GM18909 (cell line): ENCODE results near the gene PDF.
"Not testable (repeated sequence)": the region's sequence is repeated elsewhere in the genome, so short reads cannot be mapped to it uniquely, and the experiment has no call there.

Experiments
- ATAC-seq: cut with Tn5 transposase; IDR thresholded peaks from one replicate; pipeline ENCODE4 v1.9.1; 2021; ENCODE audit warnings: mild to moderate bottlenecking; ENCODE audit not compliant: unreplicated experiment, poor library complexity

Gene PDF

GRCh38 chr16:69318911-69319289 lies 11.5 kb downstream of the PDF start:
- ATAC-seq: no peak

- ATAC-seq: no peak
Observed at GRCh38 chr16:69318177-69318910, 12.0 kb downstream of the PDF start.

- no peak for ATAC-seq
Observed at GRCh38 chr16:69316595-69317034, 13.8 kb downstream of the PDF start.

GRCh38 chr16:69315486-69316311 lies 14.7 kb downstream of the PDF start:
- no peak for ATAC-seq

- no peak for ATAC-seq
Observed at GRCh38 chr16:69314534-69314933, 15.9 kb downstream of the PDF start.

- ATAC-seq: no peak
Observed at GRCh38 chr16:69313469-69313868, 16.9 kb downstream of the PDF start.

GRCh38 chr16:69311533-69312387 lies 18.6 kb downstream of the PDF start:
- ATAC-seq: peak; percentile 52

GRCh38 chr16:69310653-69311532 lies 19.5 kb downstream of the PDF start, which contains the start of gene VPS4A:
Gene VPS4A (plus strand): TSS chr16:69311350. CDS start chr16:69311512, 162 bp downstream.
- ATAC-seq: peak; percentile 95

- ATAC-seq: no peak
Observed at GRCh38 chr16:69309316-69309715, 21.1 kb downstream of the PDF start.

- ATAC-seq: no peak
Observed at GRCh38 chr16:69307856-69308255, 22.5 kb downstream of the PDF start.

- no peak for ATAC-seq
Observed at GRCh38 chr16:69307091-69307490, 23.3 kb downstream of the PDF start.

- no peak for ATAC-seq
Observed at GRCh38 chr16:69306031-69306430, 24.4 kb downstream of the PDF start.

- no peak for ATAC-seq
Observed at GRCh38 chr16:69302301-69302700, 28.1 kb downstream of the PDF start.

- no peak for ATAC-seq
Observed at GRCh38 chr16:69301861-69302260, 28.5 kb downstream of the PDF start.

GRCh38 chr16:69301187-69301586 lies 29.2 kb downstream of the PDF start:
- no peak for ATAC-seq

GRCh38 chr16:69298261-69298660 lies 32.1 kb downstream of the PDF start:
- no peak for ATAC-seq

- not testable (repeated sequence) for ATAC-seq
Observed at GRCh38 chr16:69296771-69297170, 33.6 kb downstream of the PDF start.

- ATAC-seq: no peak
Observed at GRCh38 chr16:69294051-69294450, 36.3 kb downstream of the PDF start.

- ATAC-seq: no peak
Observed at GRCh38 chr16:69293401-69293800, 37.0 kb downstream of the PDF start.

- ATAC-seq: not testable (repeated sequence)
Observed at GRCh38 chr16:69291657-69292056, 38.7 kb downstream of the PDF start.
